HTR-8/SVneo (cell line): Measurements from ENCODE around the gene ARPC1B.
"Not testable (repeated sequence)": the region's sequence is repeated elsewhere in the genome, so short reads cannot be mapped to it uniquely, and the experiment has no call there.

Experiments
- DNase-seq: peaks from one replicate; pipeline ENCODE4 v3.0.0; 2011; ENCODE audit warnings: low spot score, mixed read lengths; ENCODE audit not compliant: insufficient read length
- FAIRE-seq: peaks from 2 replicates; lab custom pipeline; 2011; peaks lifted over from hg19 to GRCh38; lab: Jason Lieb, UNC

ARPC1B gene

GRCh38 chr7:99385564-99385963 is 11.0 kb downstream of the ARPC1B start:
- DNase-seq: no peak
- FAIRE-seq: no peak

DNA sequence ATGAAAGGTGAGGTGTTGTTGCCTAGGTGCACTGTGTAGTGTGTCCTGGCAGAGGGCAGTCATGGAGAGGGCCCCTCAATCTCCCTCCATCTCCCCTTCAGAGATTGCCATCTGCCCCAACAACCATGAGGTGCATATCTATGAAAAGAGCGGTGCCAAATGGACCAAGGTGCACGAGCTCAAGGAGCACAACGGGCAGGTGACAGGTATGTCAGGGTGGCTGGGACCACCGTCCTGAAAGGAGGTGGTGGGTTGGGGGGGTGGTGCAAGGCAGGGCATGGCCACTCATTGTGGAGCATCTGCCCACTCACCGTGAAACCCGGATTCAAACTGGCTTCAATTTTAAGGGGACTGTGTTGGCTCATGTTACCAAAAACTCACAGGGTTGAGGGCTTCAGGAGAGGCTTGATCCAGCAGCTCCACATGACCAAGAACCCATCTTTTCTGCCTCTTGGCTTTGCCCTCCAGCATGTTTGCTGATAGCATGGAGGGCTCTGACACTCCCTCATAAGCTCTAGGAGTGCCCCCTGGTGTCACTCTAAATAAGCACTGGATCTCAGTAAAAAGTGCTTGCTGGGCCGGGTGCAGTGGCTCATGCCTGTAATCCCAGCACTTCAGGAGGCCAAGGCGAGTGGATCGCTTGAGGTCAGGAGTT is 12.2 kb downstream of the ARPC1B start:
- FAIRE-seq (no peak), DNase-seq (no peak)

- FAIRE-seq, DNase-seq: not testable (repeated sequence)
These were observed 12.7 kb downstream of the ARPC1B start for GRCh38 chr7:99387239-99387635.

GRCh38 chr7:99387912-99388311 is 13.4 kb downstream of the ARPC1B start:
- FAIRE-seq: no peak
- no peak for DNase-seq

DNA sequence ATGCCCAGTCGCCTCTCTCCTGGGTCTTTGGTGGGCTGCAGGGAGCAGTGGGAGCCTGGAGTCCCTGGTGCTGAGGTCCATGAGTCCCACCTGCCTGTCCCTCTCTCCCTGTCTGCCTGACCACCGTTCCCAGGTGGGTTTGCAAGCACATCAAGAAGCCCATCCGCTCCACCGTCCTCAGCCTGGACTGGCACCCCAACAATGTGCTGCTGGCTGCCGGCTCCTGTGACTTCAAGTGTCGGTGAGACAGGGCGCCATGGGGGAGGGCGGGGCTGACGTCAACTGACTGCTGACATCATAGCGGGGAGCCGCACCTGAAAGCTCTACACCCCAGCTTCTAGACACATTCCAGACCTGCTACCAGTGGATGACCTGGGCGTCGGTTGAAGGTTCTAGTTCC is 15.2 kb downstream of the ARPC1B start:
- DNase-seq (no peak), FAIRE-seq (no peak)

DNA sequence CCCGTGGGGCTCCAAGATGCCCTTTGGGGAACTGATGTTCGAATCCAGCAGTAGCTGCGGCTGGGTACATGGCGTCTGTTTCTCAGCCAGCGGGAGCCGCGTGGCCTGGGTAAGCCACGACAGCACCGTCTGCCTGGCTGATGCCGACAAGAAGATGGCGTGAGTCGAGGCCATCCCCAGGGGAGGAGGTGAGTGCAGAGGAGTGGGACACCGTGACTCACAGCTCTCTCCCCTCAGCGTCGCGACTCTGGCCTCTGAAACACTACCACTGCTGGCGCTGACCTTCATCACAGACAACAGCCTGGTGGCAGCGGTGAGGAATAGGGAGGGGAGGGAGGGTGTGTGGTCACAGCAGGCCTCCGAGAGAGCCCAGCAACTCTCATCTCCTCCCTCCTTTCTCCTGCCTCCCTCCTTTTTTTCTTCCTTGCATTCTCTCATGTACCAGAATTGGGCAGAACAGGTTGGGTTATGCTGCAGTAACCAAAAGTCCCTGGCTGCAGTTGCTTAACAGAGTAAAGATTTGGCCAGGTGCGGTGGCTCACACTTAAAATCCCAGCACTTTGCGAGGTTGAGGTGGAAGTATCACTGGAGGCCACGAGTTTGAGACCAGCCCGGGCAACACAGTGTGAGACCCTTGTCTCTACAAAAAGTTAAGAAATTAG is 16.5 kb downstream of the ARPC1B start:
- DNase-seq: no peak

GRCh38 chr7:99392046-99392445 is 17.5 kb downstream of the ARPC1B start:
- no peak for FAIRE-seq
- DNase-seq: no peak

More for the DNA sequence above, 16.5 kb downstream of the ARPC1B start:
- no peak for FAIRE-seq

GRCh38 chr7:99392659-99393354 is 18.3 kb downstream of the ARPC1B start:
- FAIRE-seq (no peak), DNase-seq (no peak)

GRCh38 chr7:99393355-99394187 is 19.0 kb downstream of the ARPC1B start:
- DNase-seq (no peak), FAIRE-seq (no peak)

DNA sequence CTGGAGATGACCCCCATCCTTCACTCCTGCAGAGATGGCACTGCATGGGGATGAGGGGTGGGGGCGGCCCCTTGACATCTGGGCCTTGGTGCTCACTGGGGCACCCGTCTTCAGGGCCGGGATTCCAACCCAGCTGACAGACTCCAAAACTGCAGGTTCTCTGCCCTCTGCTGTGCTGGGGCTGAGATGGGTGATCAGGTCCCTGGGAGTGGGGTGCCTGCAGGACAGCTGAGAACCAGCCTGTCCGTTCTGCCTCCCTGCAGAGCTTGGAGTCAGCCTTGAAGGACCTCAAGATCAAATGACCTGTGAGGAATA is 19.6 kb downstream of the ARPC1B start:
- DNase-seq (no peak), FAIRE-seq (no peak)

GRCh38 chr7:99395616-99396327 is 21.2 kb downstream of the ARPC1B start:
- FAIRE-seq: no peak
- DNase-seq: no peak

GRCh38 chr7:99396418-99397296 is 22.1 kb downstream of the ARPC1B start:
- DNase-seq: no peak
- FAIRE-seq: no peak

DNA sequence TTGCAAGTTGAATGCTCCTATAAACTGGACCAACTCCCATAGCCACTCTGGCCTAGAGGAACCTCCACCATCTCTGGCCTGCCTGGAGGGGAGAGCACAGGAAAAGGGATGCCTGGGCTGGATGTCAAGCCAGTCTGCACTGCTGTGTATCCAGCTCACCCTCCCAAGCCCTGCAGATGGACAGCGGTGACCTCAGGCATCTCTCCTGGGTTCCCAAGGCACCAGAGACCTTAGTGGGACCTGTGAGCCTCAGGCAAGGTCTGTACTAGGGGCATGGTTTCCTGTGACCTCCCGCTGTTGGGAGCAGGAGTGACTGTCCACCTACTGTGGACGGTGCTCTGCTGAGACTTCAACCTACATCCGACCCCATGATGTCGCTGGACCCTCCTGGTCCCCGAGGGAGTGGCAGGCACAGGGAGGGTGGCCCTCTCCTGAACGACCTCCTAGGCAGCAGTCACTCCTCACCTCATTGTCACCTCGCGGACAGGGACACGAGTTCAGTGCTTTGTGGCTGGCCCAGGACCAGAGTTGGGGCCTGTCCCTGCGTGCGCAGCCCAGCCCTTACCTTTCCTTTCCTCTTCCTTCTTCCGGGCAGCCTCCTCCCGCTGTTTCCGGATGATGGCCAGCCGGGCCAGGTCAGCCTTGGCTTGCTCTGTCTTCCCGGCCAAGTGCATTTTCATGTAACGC is 22.9 kb downstream of the ARPC1B start:
- no peak for DNase-seq
- no peak for FAIRE-seq

DNA sequence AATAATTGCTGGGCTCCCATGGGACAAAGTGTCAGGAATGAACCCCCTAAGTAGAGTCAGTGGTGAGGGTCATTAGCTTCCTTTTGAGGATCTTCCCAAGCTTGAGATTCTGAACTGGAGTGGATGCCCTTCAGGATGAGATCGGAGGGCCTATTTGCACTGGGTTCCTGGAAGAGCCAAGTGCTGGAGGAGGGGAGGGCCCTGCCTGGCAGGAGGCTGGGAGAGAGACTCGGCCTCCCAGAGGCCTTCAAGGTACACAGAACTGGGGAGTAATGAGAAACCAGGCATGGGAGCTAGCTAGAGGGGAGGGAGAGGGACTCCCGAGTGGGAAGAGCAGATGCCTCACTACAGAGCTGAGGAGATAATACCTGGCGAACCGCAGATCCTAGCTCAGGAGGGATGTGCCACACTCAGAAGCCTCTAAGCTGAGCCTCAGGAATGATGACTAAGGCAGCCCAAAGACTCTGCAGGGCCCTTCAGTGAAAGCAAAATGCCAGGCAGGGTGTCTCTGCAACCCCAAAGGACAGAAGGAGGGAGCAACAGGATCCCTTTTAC is 24.4 kb downstream of the ARPC1B start:
- DNase-seq (no peak), FAIRE-seq (no peak)

- FAIRE-seq (no peak), DNase-seq (no peak)
These were observed 25.1 kb downstream of the ARPC1B start for GRCh38 chr7:99399597-99399996.

DNA sequence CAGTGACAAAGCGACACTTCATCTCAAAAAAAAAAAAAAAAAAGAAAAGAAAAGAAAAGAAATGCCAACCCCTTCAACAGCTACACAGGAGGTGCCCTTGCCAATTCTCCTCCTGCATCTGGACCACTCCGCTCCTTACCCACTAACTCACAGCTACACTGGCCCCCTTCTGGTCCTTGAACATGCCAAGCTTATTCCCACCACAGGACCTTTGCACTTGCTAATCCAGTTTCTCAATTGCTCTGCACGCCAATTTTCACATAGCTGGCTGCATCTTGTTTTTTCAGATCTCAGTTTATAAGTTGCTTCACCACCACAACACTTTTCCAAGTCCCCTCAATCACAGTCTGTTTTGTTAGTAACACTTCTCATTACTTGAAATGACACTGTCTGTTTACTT is 28.3 kb downstream of the ARPC1B start:
- FAIRE-seq: no peak
- DNase-seq: no peak

- DNase-seq: no peak
- FAIRE-seq: no peak
These were observed 29.2 kb downstream of the ARPC1B start for GRCh38 chr7:99403764-99404163.

DNA sequence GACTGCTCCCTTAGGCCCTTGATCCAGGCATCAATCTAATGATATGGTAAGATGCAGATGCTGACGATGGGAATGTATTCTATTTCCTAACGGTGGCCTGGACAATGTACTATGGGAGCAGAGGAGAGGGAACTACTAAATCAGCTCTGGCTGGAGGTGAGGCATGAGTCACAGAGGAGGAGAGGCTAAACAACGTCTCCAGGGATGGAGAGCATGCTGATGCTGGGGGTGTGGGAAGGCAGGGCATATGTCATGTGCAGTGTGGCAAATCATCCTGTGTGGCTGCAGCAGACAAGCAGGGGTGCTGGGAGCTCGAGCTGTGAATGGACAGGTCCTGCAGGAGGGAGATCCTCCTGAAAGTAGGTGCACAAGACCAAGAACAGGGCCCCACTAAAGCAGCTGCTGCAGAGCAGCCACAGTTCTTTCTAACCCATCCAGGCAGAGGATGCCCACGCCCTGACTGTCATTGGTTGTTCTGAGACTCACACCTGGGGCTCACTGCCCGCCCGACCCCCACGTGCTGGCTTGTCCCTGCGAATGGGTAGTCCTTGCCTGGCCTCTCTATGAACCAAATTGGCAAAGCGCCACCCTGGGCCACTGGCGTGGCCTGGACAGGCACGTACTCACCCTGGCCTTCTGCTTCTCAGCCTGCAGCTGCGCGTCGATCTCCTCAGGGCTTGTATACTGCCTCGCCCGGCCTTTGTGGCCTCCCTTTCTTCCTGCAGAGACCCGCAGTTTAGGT is 29.9 kb downstream of the ARPC1B start:
- no peak for FAIRE-seq
- DNase-seq: no peak
